ENCODE measurements around the gene IDH3G. TPM values are rescaled to one million over a fixed set of nuclear protein-coding genes. Genes with fewer than 3 reads are reported as not detected.
A peak's percentile ranks its signal among the peaks of the same experiment; 100 is the strongest.

IDH3G gene
- total RNA-seq, 1 experiment from 2014 or later = 43.2 TPM

- Mint-ChIP-seq H3K4me3 (peak within 1 kb of the TSS; percentile 80 to 89), H3K9me3 (peaks cover 57 to 71% of the 10 kb centered on the region in 2 experiments), H3K36me3 (ENCODE audit: insufficient read depth in 1 of 3, low read depth in 3 of 3) (peaks cover 11 to 28% (median 17%) of the 10 kb centered on the region in 3 experiments), H3K4me1 (peaks cover 23 to 36% of the 10 kb centered on the region in 2 experiments), H3K27ac (peak within 1 kb of the TSS in 1 of 3 experiments; percentile 82; a peak in 2 of 7 replicates), H3K27me3 (ENCODE audit: low read depth) (peaks cover 6% of the 10 kb centered on the region)
- Histone ChIP-seq H3K27me3 (ENCODE audit: insufficient read depth, low read length) (no peaks in the 10 kb centered on the region), H3K14ac (ENCODE audit: insufficient read depth, low read length) (no peak within 1 kb of the TSS), H4K91ac (ENCODE audit: insufficient read length, low read depth, low read length) (no peak within 1 kb of the TSS), H3K27ac (ENCODE audit: insufficient read length, low read depth, low read length) (no peak within 1 kb of the TSS), H2BK5ac (ENCODE audit: insufficient read length, low read length) (no peak within 1 kb of the TSS), H3K79me2 (ENCODE audit: insufficient read depth, low read length) (peaks cover 25% of the 10 kb centered on the region; the same call in 1 of the 2 replicates), H3K9ac (ENCODE audit: extremely low read depth, insufficient read length, low read length) (peak within 1 kb of the TSS; percentile 2), H3T11ph (ENCODE audit: low read length) (no peak within 1 kb of the TSS), H3K79me1 (ENCODE audit: insufficient read depth, low read depth, low read length, poor library complexity, severe bottlenecking) (no peaks in the 10 kb centered on the region), H2BK15ac (ENCODE audit: low read depth, low read length) (no peak within 1 kb of the TSS), H3K4me2 (ENCODE audit: insufficient read depth, insufficient read length, low read length) (peak within 1 kb of the TSS; percentile 66), H4K5ac (ENCODE audit: insufficient read length, low read depth, low read length) (no peak within 1 kb of the TSS), H2BK12ac (ENCODE audit: insufficient read length, low read depth, low read length) (no peak within 1 kb of the TSS), H3K4ac (ENCODE audit: low read depth, low read length) (no peak within 1 kb of the TSS), H2BK20ac (ENCODE audit: low read depth, low read length, poor library complexity, severe bottlenecking) (no peak within 1 kb of the TSS), H3K23me2 (ENCODE audit: insufficient read length, low read depth, low read length, poor library complexity, severe bottlenecking) (peaks cover 5% of the 10 kb centered on the region), H4K8ac (replicated peaks; ENCODE audit: insufficient read length, low read depth, low read length) (no peak within 1 kb of the TSS), H2AFZ (ENCODE audit: low read length) (no peak within 1 kb of the TSS), H3K4me1 (ENCODE audit: insufficient read depth, low read length) (peaks cover 3% of the 10 kb centered on the region; the same call in 1 of the 2 replicates), H3K23ac (ENCODE audit: insufficient read length, low read depth, low read length) (no peak within 1 kb of the TSS), H3K18ac (ENCODE audit: insufficient read length, low read depth, low read length) (no peak within 1 kb of the TSS), H3K9me3 (ENCODE audit: control insufficient read depth, low read depth, low read length) (peaks cover 10% of the 10 kb centered on the region), H3K56ac (ENCODE audit: insufficient read length, low read depth, low read length) (no peak within 1 kb of the TSS), H2BK120ac (ENCODE audit: low read depth, low read length, poor library complexity, severe bottlenecking) (no peak within 1 kb of the TSS), H4K20me1 (ENCODE audit: control insufficient read depth, insufficient read depth, insufficient read length) (no peaks in the 10 kb centered on the region), H2AK5ac (ENCODE audit: insufficient read length, low read length) (no peak within 1 kb of the TSS)
- no peak for TF ChIP-seq CTCF (conservative IDR thresholded peaks at IDR 0.05)
- WGBS (ENCODE audit: extremely low coverage, insufficient read length, low lambda C conversion rate) = no CpG with 5 or more reads among the region's 97 CpGs
- no peak for DNase-seq
Observed at GRCh38 chrX:153829799-153830639, 35.8 kb upstream of the IDH3G start, which contains the start of gene PDZD4. Gene PDZD4 (minus strand): TSS chrX:153830544. CDS start chrX:153830298, 246 bp downstream.

Data from H9 (cell line).